GM10248 (cell line): ENCODE measurements around the gene SOCS3.

ENCODE experiments used
- CTCF ChIA-PET: fragments of 300-600 bp; sonication (Branson Sonifier 250); formaldehyde crosslinking; extraction: SDS; loops from one replicate; lab custom pipeline; 2021; ENCODE audit warnings: antibody characterized with exemption; lab: Yijun Ruan, JAX
- POLR2A ChIA-PET: fragments of 350-650 bp; sonication (Branson Sonifier 250); formaldehyde crosslinking; extraction: SDS; loops from one replicate; lab custom pipeline; 2020; ENCODE audit warnings: antibody characterized with exemption; lab: Yijun Ruan, JAX
- DNase-seq: peaks from one replicate; pipeline ENCODE4 v3.0.0; 2012; ENCODE audit errors: extremely low spot score
- CTCF ChIP-seq: IDR thresholded peaks from 2 replicates; pipeline ENCODE4 v1.5.1; 2012; ENCODE audit warnings: mild to moderate bottlenecking, low read depth; ENCODE audit errors: extremely low read depth, missing control alignments, control extremely low read depth

SOCS3 gene

GRCh38 chr17:78356101-78356713 lies 3.7 kb downstream of the SOCS3 start:
- POLR2A ChIA-PET: interaction anchor here (0.6 to 0.9 kb wide), 4 partner anchors 12 to 422 kb away, joined by 3 to 9 read pairs (median 4); no protein-coding TSS in a partner anchor
- CTCF ChIA-PET: interaction anchor here (1.5 kb wide), 1 partner anchor 17 kb away, joined by 4 read pairs; no protein-coding TSS in a partner anchor
- peak; percentile 91 for DNase-seq
- TF ChIP-seq CTCF: peak; percentile 17

GRCh38 chr17:78355701-78356100 lies 4.2 kb downstream of the SOCS3 start:
- CTCF ChIA-PET: interaction anchor here (1.4 to 1.5 kb wide), 2 partner anchors 16 to 66 kb away, joined by 3 to 4 read pairs; no protein-coding TSS in a partner anchor
- TF ChIP-seq CTCF: no peak
- POLR2A ChIA-PET: no interaction called here
- no peak for DNase-seq

GRCh38 chr17:78355045-78355641 lies 4.7 kb downstream of the SOCS3 start:
- ChIA-PET CTCF (interaction anchor here (1.1 to 1.5 kb wide), 3 partner anchors 16 to 104 kb away, joined by 3 to 4 read pairs (median 4); no protein-coding TSS in a partner anchor), POLR2A (interaction anchor here (0.5 kb wide), 1 partner anchor 204 kb away, joined by 5 read pairs; no protein-coding TSS in a partner anchor)
- TF ChIP-seq CTCF: no peak
- no peak for DNase-seq

GRCh38 chr17:78353834-78354233 lies 6.0 kb downstream of the SOCS3 start:
- ChIA-PET CTCF (no interaction called here), POLR2A (no interaction called here)
- TF ChIP-seq CTCF: no peak
- no peak for DNase-seq

- POLR2A ChIA-PET: no interaction called here
- DNase-seq: no peak
- CTCF ChIA-PET: no interaction called here
- TF ChIP-seq CTCF: no peak
Measured at GRCh38 chr17:78351449-78352006, 8.3 kb downstream of the SOCS3 start.

GRCh38 chr17:78349891-78350642 lies 9.8 kb downstream of the SOCS3 start:
- ChIA-PET CTCF (interaction anchor here (1.0 kb wide), 1 partner anchor 10 kb away, joined by 3 read pairs; no protein-coding TSS in a partner anchor), POLR2A (no interaction called here)
- DNase-seq: no peak
- TF ChIP-seq CTCF: no peak
